Activated CD4-positive, alpha-beta memory T cell treated with anti-CD3 and anti-CD28 coated beads, Interleukin-2, amount 10 ng/mL, durations not matched to agents 7 days and 5 days (primary cell): Measurements from ENCODE around the gene PLEKHA6. TPM values are rescaled to one million over a fixed set of nuclear protein-coding genes. Genes with fewer than 3 reads are reported as not detected.
A peak's percentile ranks its signal among the peaks of the same experiment; 100 is the strongest.

Experiments used
- CTCF ChIA-PET: fragments of 350-600 bp; sonication (Branson Sonifier 250); formaldehyde crosslinking; loops from one replicate; lab custom pipeline; 2021; ENCODE audit warnings: antibody characterized with exemption, inconsistent platforms; lab: Charles Lee
- POLR2A ChIA-PET: fragments of 350-600 bp; sonication (Branson Sonifier 250); formaldehyde crosslinking; loops from one replicate; lab custom pipeline; 2021; ENCODE audit warnings: antibody characterized with exemption; lab: Charles Lee
- DNase-seq: peaks from one replicate; pipeline ENCODE4 v3.0.0-alpha.2; 2020
- H3K27ac Mint-ChIP-seq: one replicate; pipeline ENCODE4 v1.8.0; 2021; ENCODE audit warnings: mild to moderate bottlenecking, mixed read lengths
- H3K27me3 Mint-ChIP-seq: one replicate; pipeline ENCODE4 v1.8.0; 2021; ENCODE audit warnings: mixed read lengths
- H3K36me3 Mint-ChIP-seq: one replicate; pipeline ENCODE4 v1.8.0; 2021; ENCODE audit warnings: low read depth, mixed read lengths
- H3K4me1 Mint-ChIP-seq: one replicate; pipeline ENCODE4 v1.8.0; 2021; ENCODE audit warnings: mixed read lengths
- H3K4me3 Mint-ChIP-seq: one replicate; pipeline ENCODE4 v1.8.0; 2021; ENCODE audit warnings: mild to moderate bottlenecking, mixed read lengths
- H3K9me3 Mint-ChIP-seq: one replicate; pipeline ENCODE4 v1.8.0; 2021; ENCODE audit warnings: mixed read lengths
- total RNA-seq, 2 experiments: library from RNA; stranded (reverse); gene quantifications; one replicate each; pipeline ENCODE4 v1.2.3, GENCODE V29; 2021

The PLEKHA6 gene
- total RNA-seq, 2 experiments from 2014 or later = not detected

GRCh38 chr1:204219971-204220616 lies 139.6 kb downstream of the PLEKHA6 start:
- POLR2A ChIA-PET = no interaction called here
- CTCF ChIA-PET = no interaction called here
- Mint-ChIP-seq H3K27me3 (peaks cover 5% of the 10 kb centered on the region), H3K27ac (no peak overlapping the region), H3K36me3 (no peaks in the 10 kb centered on the region), H3K9me3 (no peaks in the 10 kb centered on the region), H3K4me3 (no peak overlapping the region), H3K4me1 (no peaks in the 10 kb centered on the region)
- no peak for DNase-seq

DNA sequence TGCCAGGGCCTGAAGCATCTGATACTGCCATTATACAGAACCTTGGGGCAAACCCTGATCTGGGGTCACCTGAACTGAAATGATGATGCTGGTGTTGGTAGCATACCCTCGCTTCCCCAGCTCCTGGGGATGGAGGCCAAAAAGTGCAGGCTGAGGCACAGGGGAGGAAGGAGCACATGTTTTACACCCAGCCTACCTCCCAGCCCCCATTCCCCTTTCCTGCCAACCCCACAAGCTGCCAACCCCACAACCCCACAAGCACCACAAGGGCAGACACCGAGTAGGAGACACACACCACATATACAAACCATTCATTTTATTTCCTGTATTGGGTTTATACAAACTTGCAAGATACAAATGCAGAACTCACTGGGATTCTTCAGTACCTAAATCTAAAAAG lies 141.2 kb downstream of the PLEKHA6 start:
- DNase-seq = no peak
- Mint-ChIP-seq H3K36me3 (no peaks in the 10 kb centered on the region), H3K9me3 (no peaks in the 10 kb centered on the region), H3K4me3 (no peak overlapping the region), H3K27ac (no peak overlapping the region), H3K4me1 (peaks cover 7% of the 10 kb centered on the region), H3K27me3 (peaks cover 8% of the 10 kb centered on the region)
- ChIA-PET CTCF (no interaction called here), POLR2A (no interaction called here)

GRCh38 chr1:204217648-204218000 lies 142.1 kb downstream of the PLEKHA6 start:
- Mint-ChIP-seq H3K36me3 (no peaks in the 10 kb centered on the region), H3K9me3 (no peaks in the 10 kb centered on the region), H3K27ac (no peak overlapping the region), H3K4me3 (no peak overlapping the region), H3K27me3 (peaks cover 8% of the 10 kb centered on the region), H3K4me1 (peaks cover 7% of the 10 kb centered on the region)
- ChIA-PET POLR2A (no interaction called here), CTCF (no interaction called here)
- no peak for DNase-seq

- CTCF ChIA-PET = no interaction called here
- peaks cover 7% of the 10 kb centered on the region for H3K4me1 Mint-ChIP-seq
- no peak overlapping the region for H3K27ac Mint-ChIP-seq
- H3K9me3 Mint-ChIP-seq = no peaks in the 10 kb centered on the region
- H3K27me3 Mint-ChIP-seq = peaks cover 8% of the 10 kb centered on the region
- POLR2A ChIA-PET = no interaction called here
- H3K4me3 Mint-ChIP-seq = no peak overlapping the region
- no peak for DNase-seq
- no peaks in the 10 kb centered on the region for H3K36me3 Mint-ChIP-seq
These were observed 142.7 kb downstream of the PLEKHA6 start for GRCh38 chr1:204216880-204217647.

- Mint-ChIP-seq H3K36me3 (no peaks in the 10 kb centered on the region), H3K27ac (no peak overlapping the region), H3K9me3 (no peaks in the 10 kb centered on the region), H3K4me1 (peaks cover 7% of the 10 kb centered on the region), H3K4me3 (no peak overlapping the region), H3K27me3 (peaks cover 8% of the 10 kb centered on the region)
- no peak for DNase-seq
- ChIA-PET CTCF (interaction anchor here (1.1 to 1.6 kb wide), 3 partner anchors 9 to 148 kb away, joined by 3 to 5 read pairs (median 4); no protein-coding TSS in a partner anchor), POLR2A (no interaction called here)
These were observed 143.5 kb downstream of the PLEKHA6 start for GRCh38 chr1:204216236-204216635.

DNA sequence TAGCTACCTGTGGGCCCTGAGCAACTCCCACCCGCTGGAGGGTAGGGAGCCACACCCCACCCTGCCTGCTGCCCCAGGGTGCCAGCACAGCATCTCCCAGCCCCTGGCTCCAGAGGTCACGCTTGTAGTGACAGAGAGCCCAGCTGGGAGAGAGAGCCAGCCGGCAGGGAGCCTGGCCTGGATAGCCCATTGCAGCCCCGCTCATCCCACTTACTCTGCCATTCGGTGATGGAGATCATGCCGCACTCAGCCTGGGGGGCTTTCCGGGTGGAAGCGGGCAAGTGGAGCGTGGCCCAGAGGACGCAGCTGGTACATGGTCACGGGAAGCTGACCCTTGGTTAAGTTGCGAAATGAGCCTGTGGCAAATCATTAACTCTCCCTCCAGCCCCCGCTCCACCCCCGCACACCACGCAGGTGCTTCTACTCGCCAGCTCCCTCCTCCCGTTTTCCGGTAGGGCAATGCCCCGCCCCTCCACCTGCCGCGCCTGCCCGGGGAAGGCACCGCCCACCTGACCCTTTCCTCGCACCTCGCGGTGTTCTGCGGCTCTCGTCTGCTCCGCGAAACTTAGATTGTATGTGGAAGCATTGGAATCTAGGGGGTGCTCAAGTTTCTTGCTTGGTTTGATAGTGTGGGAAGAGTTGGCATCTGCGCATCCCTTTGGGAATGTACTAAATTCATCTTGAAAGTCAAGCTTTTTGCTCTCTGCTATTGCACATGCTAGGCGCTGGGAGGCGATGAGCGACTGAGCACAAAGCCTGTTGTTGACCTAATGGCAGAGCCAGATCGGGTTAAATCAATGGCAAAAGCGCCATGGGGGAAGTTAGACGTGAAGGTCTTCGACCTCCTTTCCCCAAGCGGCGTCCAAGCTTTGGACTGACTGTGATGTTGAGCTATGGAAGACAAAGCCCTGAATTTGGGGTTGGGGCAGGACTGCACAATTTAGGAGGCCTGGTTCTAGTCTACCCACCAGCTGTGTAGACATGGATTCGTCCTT lies 145.8 kb downstream of the PLEKHA6 start, which contains the start of gene GOLT1A:
Gene GOLT1A (minus strand): TSS at position 321 of the 995 bp plus-strand sequence. CDS start 82 bp downstream, at position 239.
- Mint-ChIP-seq H3K4me1 (peaks cover 7% of the 10 kb centered on the region), H3K36me3 (no peaks in the 10 kb centered on the region), H3K9me3 (no peaks in the 10 kb centered on the region), H3K4me3 (no peak within 1 kb of the TSS), H3K27me3 (peaks cover 8% of the 10 kb centered on the region), H3K27ac (no peak within 1 kb of the TSS)
- CTCF ChIA-PET = interaction anchor here (0.9 to 1.6 kb wide), 2 partner anchors 149 to 185 kb away, joined by 5 to 9 read pairs; no protein-coding TSS in a partner anchor
- peak; percentile 41 for DNase-seq
- POLR2A ChIA-PET = no interaction called here

DNA sequence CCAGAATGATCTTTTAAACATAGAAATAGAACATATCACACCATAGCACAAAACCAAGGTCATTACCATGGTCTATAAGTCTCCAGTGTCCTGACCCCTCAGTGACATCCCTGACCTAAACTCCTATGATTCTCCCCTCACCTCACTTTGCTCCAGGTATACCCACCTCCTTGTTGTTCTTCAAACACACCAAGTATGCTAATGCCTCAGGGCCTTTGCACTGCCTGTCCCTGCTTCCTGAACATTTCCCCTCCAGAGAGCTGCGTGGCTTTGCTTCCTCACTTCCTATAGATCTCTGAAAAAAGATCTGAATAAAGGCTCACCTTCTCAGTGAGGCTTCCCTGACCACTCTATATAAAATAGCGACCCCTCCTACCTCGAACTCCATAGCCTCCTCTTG lies 147.0 kb downstream of the PLEKHA6 start:
- Mint-ChIP-seq H3K36me3 (no peaks in the 10 kb centered on the region), H3K4me3 (no peak overlapping the region), H3K27me3 (peaks cover 9% of the 10 kb centered on the region), H3K4me1 (peaks cover 7% of the 10 kb centered on the region), H3K9me3 (no peaks in the 10 kb centered on the region), H3K27ac (no peak overlapping the region)
- no peak for DNase-seq
- ChIA-PET CTCF (no interaction called here), POLR2A (no interaction called here)

DNA sequence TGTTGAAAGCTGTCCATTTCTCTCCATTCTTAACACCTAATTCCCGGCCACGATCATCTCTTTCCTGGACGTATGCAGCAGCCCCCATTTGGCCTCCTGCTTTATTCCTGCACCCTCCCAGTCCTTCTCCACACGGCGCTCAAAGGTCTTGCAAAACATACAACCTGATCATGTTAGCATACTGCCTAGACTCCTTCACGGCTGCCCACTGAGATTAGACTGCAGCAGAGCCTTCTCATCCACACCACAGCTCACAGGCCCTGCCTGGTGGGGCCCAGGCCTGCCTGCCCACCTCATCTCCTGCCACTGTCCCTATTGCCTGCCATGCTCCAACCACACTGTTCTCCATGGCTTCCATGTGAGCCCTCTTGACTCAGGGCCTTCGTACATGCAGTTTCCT lies 148.7 kb downstream of the PLEKHA6 start:
- H3K27me3 Mint-ChIP-seq = peaks cover 21% of the 10 kb centered on the region

DNA sequence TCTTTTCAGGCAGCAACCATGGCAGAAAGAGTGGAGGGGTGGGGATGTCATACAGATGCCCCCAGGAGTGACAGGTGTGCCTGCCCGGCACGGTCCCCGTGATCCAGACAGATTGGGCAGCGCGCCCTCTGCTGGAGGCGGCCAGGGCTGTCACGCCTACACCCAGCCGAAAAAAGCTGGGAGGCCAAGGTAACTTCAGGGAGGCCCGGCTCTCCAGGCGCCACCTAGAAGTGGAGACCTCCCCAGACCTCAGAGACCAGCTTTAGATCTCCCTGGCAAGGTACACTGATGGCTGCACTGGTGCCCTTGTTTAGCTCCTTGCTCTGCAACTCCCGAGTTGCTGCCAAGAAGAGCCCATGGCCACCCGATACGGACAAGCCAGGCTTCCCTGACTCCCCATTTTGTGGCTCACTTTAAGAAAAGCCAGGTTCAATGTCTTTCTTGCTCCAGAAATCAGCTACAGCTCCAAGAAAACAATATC lies 152.6 kb downstream of the PLEKHA6 start:
- POLR2A ChIA-PET = no interaction called here
- Mint-ChIP-seq H3K4me1 (no peaks in the 10 kb centered on the region), H3K4me3 (no peak overlapping the region), H3K9me3 (no peaks in the 10 kb centered on the region), H3K27me3 (peaks cover 33% of the 10 kb centered on the region), H3K36me3 (no peaks in the 10 kb centered on the region), H3K27ac (no peak overlapping the region)
- CTCF ChIA-PET = interaction anchor here (0.6 to 2.6 kb wide), 20 partner anchors 9 to 346 kb away, joined by 3 to 18 read pairs (median 4); partner anchors contain the start of gene REN
- peak; percentile 73 for DNase-seq

More for the DNA sequence above, 148.7 kb downstream of the PLEKHA6 start:
- Mint-ChIP-seq H3K36me3 (no peaks in the 10 kb centered on the region), H3K4me3 (no peak overlapping the region), H3K4me1 (peaks cover 7% of the 10 kb centered on the region), H3K27ac (no peak overlapping the region), H3K9me3 (no peaks in the 10 kb centered on the region)
- ChIA-PET CTCF (interaction anchor here (0.8 kb wide), 1 partner anchor 44 kb away, joined by 3 read pairs; the partner anchor contains the start of gene REN), POLR2A (no interaction called here)
- DNase-seq = no peak

DNA sequence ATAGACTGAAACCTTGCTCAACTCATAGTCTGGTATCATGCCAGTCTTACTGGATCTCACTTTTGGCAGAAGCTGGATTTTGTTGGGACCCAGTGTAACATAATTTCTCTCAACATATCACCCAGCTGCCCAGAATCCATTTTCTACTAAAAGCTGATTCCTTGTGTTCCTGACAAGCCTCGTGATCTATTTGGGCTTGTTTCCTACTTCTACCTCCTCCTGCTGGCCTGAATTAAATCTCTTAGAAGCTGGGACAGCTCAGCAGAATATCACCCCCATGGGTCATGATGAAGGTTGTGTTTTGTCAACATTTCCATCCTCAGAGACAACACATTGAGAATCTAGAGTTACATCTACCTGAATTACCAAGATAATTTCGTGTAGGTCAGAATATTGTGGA lies 153.6 kb downstream of the PLEKHA6 start:
- H3K4me1 Mint-ChIP-seq = no peaks in the 10 kb centered on the region
- CTCF ChIA-PET = interaction anchor here (0.8 to 2.6 kb wide), 7 partner anchors 15 to 601 kb away, joined by 3 to 18 read pairs (median 5); no protein-coding TSS in a partner anchor

DNA sequence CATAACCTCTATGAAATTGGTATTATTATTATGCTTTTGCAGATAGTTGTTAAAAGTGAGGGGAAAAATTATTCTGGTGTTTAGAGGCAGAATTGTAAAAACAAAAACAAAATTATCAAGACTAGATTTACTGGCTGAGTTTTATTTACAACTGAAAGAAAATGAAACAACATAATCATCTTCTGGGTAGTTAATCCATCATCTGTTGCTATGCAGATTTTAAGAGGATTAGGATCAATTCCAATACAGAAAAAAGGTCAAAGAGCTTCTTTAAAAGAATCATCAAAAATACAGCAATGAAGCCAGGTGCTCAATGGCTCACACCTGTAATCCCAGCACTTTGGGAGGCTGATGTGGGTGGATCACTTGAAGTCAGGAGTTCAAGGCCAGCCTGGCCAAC lies 154.2 kb downstream of the PLEKHA6 start:
- H3K27me3 Mint-ChIP-seq = peaks cover 36% of the 10 kb centered on the region
- no peak overlapping the region for H3K4me3 Mint-ChIP-seq

More for the DNA sequence above, 153.6 kb downstream of the PLEKHA6 start:
- POLR2A ChIA-PET = no interaction called here
- Mint-ChIP-seq H3K36me3 (no peaks in the 10 kb centered on the region), H3K9me3 (no peaks in the 10 kb centered on the region), H3K27me3 (peaks cover 35% of the 10 kb centered on the region), H3K27ac (no peak overlapping the region), H3K4me3 (no peak overlapping the region)
- no peak for DNase-seq

DNA sequence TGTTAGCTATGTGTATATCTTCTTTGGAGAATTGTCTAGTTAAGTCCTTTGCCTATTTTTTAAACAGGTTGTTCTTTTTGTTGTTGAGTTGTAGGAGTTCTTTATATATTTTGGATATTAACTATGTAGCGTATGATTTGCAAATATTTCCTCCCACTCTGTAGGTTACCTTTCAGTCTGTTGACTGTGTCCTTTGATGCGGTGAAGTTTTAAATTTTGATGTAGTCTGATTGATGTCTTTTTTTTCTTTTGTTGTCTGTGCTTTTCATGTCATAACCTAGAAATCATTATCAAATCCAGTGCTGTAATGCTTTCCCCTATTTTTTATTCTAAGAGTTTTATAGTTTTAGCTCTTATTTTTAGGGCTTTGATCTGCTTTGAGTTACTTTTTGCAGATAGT lies 154.8 kb downstream of the PLEKHA6 start:
- H3K4me1 Mint-ChIP-seq = no peaks in the 10 kb centered on the region
- no peak overlapping the region for H3K4me3 Mint-ChIP-seq
- H3K27ac Mint-ChIP-seq = no peak overlapping the region
- H3K9me3 Mint-ChIP-seq = no peaks in the 10 kb centered on the region
- ChIA-PET POLR2A (no interaction called here), CTCF (interaction anchor here (1.4 kb wide), 1 partner anchor 602 kb away, joined by 3 read pairs; no protein-coding TSS in a partner anchor)
- no peak for DNase-seq
- no peaks in the 10 kb centered on the region for H3K36me3 Mint-ChIP-seq
- peaks cover 36% of the 10 kb centered on the region for H3K27me3 Mint-ChIP-seq

More for the DNA sequence above, 154.2 kb downstream of the PLEKHA6 start:
- DNase-seq = no peak
- ChIA-PET CTCF (interaction anchor here (1.4 to 2.6 kb wide), 3 partner anchors 15 to 601 kb away, joined by 3 to 18 read pairs (median 8); no protein-coding TSS in a partner anchor), POLR2A (no interaction called here)
- Mint-ChIP-seq H3K9me3 (no peaks in the 10 kb centered on the region), H3K36me3 (no peaks in the 10 kb centered on the region), H3K27ac (no peak overlapping the region), H3K4me1 (no peaks in the 10 kb centered on the region)
